GM23338 (cell line): Measurements from ENCODE around the gene CCND1. TPM values are rescaled to one million over a fixed set of nuclear protein-coding genes. Genes with fewer than 3 reads are reported as not detected.

Source experiments
- ATAC-seq: fragments of 200-7000 bp; cut with Tn5 transposase; 3 replicates; pipeline ENCODE4 v1.9.1; 2020
- DNase-seq: peaks from one replicate; pipeline ENCODE4 v3.0.0-alpha.2; 2015; ENCODE audit warnings: low spot score
- H2AFZ ChIP-seq: fragments of 200-600 bp; sonication (generic); 2 replicates; pipeline ENCODE4 v1.8.0; 2016; ENCODE audit warnings: antibody characterized with exemption, mild to moderate bottlenecking, moderate library complexity
- H3F3A ChIP-seq: fragments of 200-600 bp; sonication (generic); replicated peaks from 2 replicates; pipeline ENCODE4 v1.8.0; 2017; ENCODE audit warnings: antibody characterized with exemption, mixed run types, low read depth
- H3K27ac ChIP-seq: fragments of 200-600 bp; sonication (generic); 2 replicates; pipeline ENCODE4 v1.6.1; 2016; ENCODE audit warnings: low read depth
- H3K27me3 ChIP-seq: fragments of 200-600 bp; sonication (generic); 2 replicates; pipeline ENCODE4 v1.8.0; 2016; ENCODE audit warnings: mild to moderate bottlenecking, mixed run types, moderate library complexity; ENCODE audit not compliant: insufficient read depth
- H3K36me3 ChIP-seq: fragments of 200-600 bp; sonication (generic); 2 replicates; pipeline ENCODE4 v1.8.0; 2016; ENCODE audit warnings: mild to moderate bottlenecking; ENCODE audit not compliant: insufficient read depth
- H3K4me1 ChIP-seq: fragments of 200-600 bp; sonication (generic); 2 replicates; pipeline ENCODE4 v1.8.0; 2016; ENCODE audit warnings: mild to moderate bottlenecking, moderate library complexity; ENCODE audit not compliant: insufficient read depth
- H3K4me2 ChIP-seq: fragments of 200-600 bp; sonication (generic); 2 replicates; pipeline ENCODE4 v1.7.1; 2017; ENCODE audit warnings: mixed run types
- H3K4me3 ChIP-seq: fragments of 200-600 bp; sonication (generic); 2 replicates; pipeline ENCODE4 v1.6.1; 2016; ENCODE audit warnings: mixed run types
- H3K79me2 ChIP-seq: fragments of 200-600 bp; sonication (generic); replicated peaks from 2 replicates; pipeline ENCODE4 v1.8.0; 2017; ENCODE audit warnings: mild to moderate bottlenecking; ENCODE audit not compliant: insufficient read depth
- H3K9me2 ChIP-seq: fragments of 200-600 bp; sonication (generic); 2 replicates; pipeline ENCODE4 v1.8.0; 2017; ENCODE audit not compliant: insufficient read depth
- H4K20me1 ChIP-seq: fragments of 200-600 bp; sonication (generic); replicated peaks from 2 replicates; pipeline ENCODE4 v1.8.0; 2017; ENCODE audit warnings: mild to moderate bottlenecking; ENCODE audit not compliant: insufficient read depth
- H3K27ac Mint-ChIP-seq: 2 replicates; pipeline ENCODE4 v1.8.0; 2020; ENCODE audit warnings: inconsistent platforms, mild to moderate bottlenecking, moderate library complexity, mixed read lengths
- H3K27me3 Mint-ChIP-seq: 3 replicates; pipeline ENCODE4 v1.8.0; 2022; ENCODE audit warnings: low read depth, mild to moderate bottlenecking, moderate library complexity, mixed read lengths, inconsistent platforms; ENCODE audit not compliant: insufficient read depth, poor library complexity
- H3K36me3 Mint-ChIP-seq: 3 replicates; pipeline ENCODE4 v1.8.0; 2021; ENCODE audit warnings: low read depth, mild to moderate bottlenecking, inconsistent platforms, moderate library complexity, mixed read lengths
- H3K4me1 Mint-ChIP-seq: 3 replicates; pipeline ENCODE4 v1.8.0; 2020; ENCODE audit warnings: mild to moderate bottlenecking, inconsistent platforms, mixed read lengths
- H3K4me3 Mint-ChIP-seq: 3 replicates; pipeline ENCODE4 v1.8.0; 2021; ENCODE audit warnings: moderate library complexity, mild to moderate bottlenecking, inconsistent platforms, mixed read lengths
- H3K9me3 Mint-ChIP-seq: 3 replicates; pipeline ENCODE4 v1.8.0; 2020; ENCODE audit warnings: moderate library complexity, mild to moderate bottlenecking, inconsistent platforms, mixed read lengths
- CREB1 ChIP-seq: fragments of 250-450 bp; sonication (Bioruptor Pico); IDR thresholded peaks from 2 replicates; pipeline ENCODE4 v1.5.0; 2020; ENCODE audit warnings: low read depth, mild to moderate bottlenecking, moderate library complexity
- CTCF ChIP-seq, 2 experiments: fragments of 200-600 bp in 1 of 2; sonication (generic) in 1 of 2; conservative IDR thresholded peaks; 2 replicates each; pipeline versions ENCODE4 v1.5.1 to v1.6.1; 2016 to 2017; ENCODE audit warnings: antibody characterized with exemption in 2 of 2, low read depth in 2 of 2, mild to moderate bottlenecking in 2 of 2, moderate library complexity in 1 of 2
- ETS1 ChIP-seq: IDR thresholded peaks from 2 replicates; pipeline ENCODE4 v1.6.1; 2016; ENCODE audit warnings: antibody characterized with exemption
- EZH2 ChIP-seq: fragments of 200-600 bp; sonication (generic); IDR thresholded peaks from one replicate; pipeline ENCODE4 v1.8.0; 2017; ENCODE audit warnings: antibody characterized with exemption, mild to moderate bottlenecking, low read depth; ENCODE audit not compliant: unreplicated experiment
- EZH2phosphoT487 ChIP-seq: fragments of 200-600 bp; sonication (generic); IDR thresholded peaks from one replicate; pipeline ENCODE4 v1.8.1; 2018; ENCODE audit warnings: antibody characterized with exemption; ENCODE audit not compliant: unreplicated experiment
- JUNB ChIP-seq: IDR thresholded peaks from one replicate; pipeline ENCODE4 v1.6.1; 2016; ENCODE audit warnings: antibody characterized with exemption; ENCODE audit not compliant: unreplicated experiment
- NANOG ChIP-seq: IDR thresholded peaks from 2 replicates; pipeline ENCODE4 v1.6.1; 2016; ENCODE audit warnings: antibody characterized with exemption, borderline replicate concordance
- POLR2AphosphoS5 ChIP-seq: IDR thresholded peaks from 2 replicates; pipeline ENCODE4 v1.6.1; 2016; ENCODE audit warnings: antibody characterized with exemption, low read depth
- REST ChIP-seq: IDR thresholded peaks from one replicate; pipeline ENCODE4 v1.6.1; 2018; ENCODE audit warnings: antibody characterized with exemption; ENCODE audit not compliant: unreplicated experiment
- STAT1 ChIP-seq: IDR thresholded peaks from one replicate; pipeline ENCODE4 v1.6.1; 2016; ENCODE audit warnings: antibody characterized with exemption; ENCODE audit not compliant: unreplicated experiment
- ZNF331 ChIP-seq: fragments of 250-450 bp; sonication (Bioruptor Pico); IDR thresholded peaks from 2 replicates; pipeline ENCODE4 v1.5.0; 2020; ENCODE audit warnings: low read depth, mild to moderate bottlenecking, moderate library complexity
- ZNF462 ChIP-seq: fragments of 250-450 bp; sonication (Bioruptor Pico); IDR thresholded peaks from 2 replicates; pipeline ENCODE4 v1.5.0; 2020; ENCODE audit warnings: mild to moderate bottlenecking, moderate library complexity
- polyA plus RNA-seq: library from polyadenylated mRNA; unstranded; fragments of >200 nt; fragmentation: Nextera tagmentation; extraction: Ambion mirVana; gene quantifications from 2 replicates; pipeline ENCODE4 v1.2.1, GENCODE V29; 2016
- total RNA-seq: library from RNA; depleted of rRNA; stranded (reverse); fragments of >200 nt; shearing (Covaris generic); gene quantifications from 2 replicates; pipeline ENCODE4 v1.2.3, GENCODE V29; 2014

The CCND1 gene
- total and polyA plus RNA-seq, 2 experiments from 2014 or later = 109 to 183 TPM

GRCh38 chr11:69617220-69617619 lies 23.7 kb upstream of the CCND1 start:
- H3K9me3 Mint-ChIP-seq = no peaks in the 10 kb centered on the region; the same call in 2 of the 3 replicates
- Histone ChIP-seq H3F3A (no peaks in the 10 kb centered on the region), H4K20me1 (no peaks in the 10 kb centered on the region), H3K4me2 (no peak overlapping the region), H3K79me2 (no peaks in the 10 kb centered on the region), H3K4me3 (no peak overlapping the region), H3K9me2 (no peaks in the 10 kb centered on the region), H2AFZ (no peak overlapping the region), H3K27ac (no peak overlapping the region), H3K4me1 (peaks cover 8% of the 10 kb centered on the region), H3K27me3 (no peaks in the 10 kb centered on the region), H3K36me3 (no peaks in the 10 kb centered on the region)
- peaks cover 19% of the 10 kb centered on the region for H3K4me1 Mint-ChIP-seq
- ATAC-seq (no peak), DNase-seq (no peak)
- no peak overlapping the region for H3K4me3 Mint-ChIP-seq
- peaks cover 4% of the 10 kb centered on the region for H3K27me3 Mint-ChIP-seq
- TF ChIP-seq STAT1 (no peak), ZNF331 (CRISPR knock-in tag) (no peak), JUNB (no peak), EZH2 (no peak), CREB1 (CRISPR knock-in tag) (no peak), CTCF (conservative IDR thresholded peaks at IDR 0.05; ENCODE audit: low read depth in 2 of 2) (no peak), POLR2AphosphoS5 (no peak), NANOG (no peak), ZNF462 (CRISPR knock-in tag) (no peak), EZH2phosphoT487 (no peak), ETS1 (no peak), REST (no peak)
- no peaks in the 10 kb centered on the region for H3K36me3 Mint-ChIP-seq
- no peak overlapping the region for H3K27ac Mint-ChIP-seq
